Tibial artery (tissue), 4 donors: ENCODE results near the gene PHF21A.

ENCODE experiments used
- DNase-seq, 2 donors: peaks; one replicate each; pipeline ENCODE4 v3.0.0-alpha.2; 2019
- H3K27ac ChIP-seq, 2 donors: fragments of 200-600 bp; sonication (generic) in 1 of 2; 1 replicate in 1 of 2; 2 replicates in 1 of 2; pipeline ENCODE4 v1.5.1; 2018 to 2019; ENCODE audit warnings: mild to moderate bottlenecking in 1 of 2
- H3K27me3 ChIP-seq, 2 donors: fragments of 200-600 bp; sonication (generic) in 1 of 2; one replicate each; pipeline versions ENCODE4 v1.5.1 to v1.6.0; 2016 to 2019
- H3K36me3 ChIP-seq, 3 donors: fragments of 200-600 bp; sonication (generic) in 2 of 3; one replicate each; pipeline ENCODE4 v1.5.1; 2016 to 2019; ENCODE audit warnings: mild to moderate bottlenecking in 2 of 3
- H3K4me1 ChIP-seq, 4 donors: fragments of 200-600 bp; sonication (generic) in 2 of 4; 1 replicate in 3 of 4; 2 replicates in 1 of 4; pipeline ENCODE4 v1.5.1; 2016 to 2019
- H3K4me3 ChIP-seq, 2 donors: fragments of 200-600 bp; sonication (generic) in 1 of 2; 1 replicate in 1 of 2; 2 replicates in 1 of 2; pipeline ENCODE4 v1.5.1; 2018 to 2019; ENCODE audit warnings: mild to moderate bottlenecking in 2 of 2
- H3K9me3 ChIP-seq, 3 donors: fragments of 200-600 bp; sonication (generic) in 1 of 3; one replicate each; pipeline ENCODE4 v1.5.1; 2016 to 2019
- intact Hi-C: fragments of 100-400 bp; cut with DNase I; formaldehyde crosslinking; loops from one replicate; pipeline ENCODE4 v1.15.0; 2023; ENCODE audit warnings: low total_unique reads
- TF ChIP-seq, protein P1 (sequence below), 2 experiments: fragments of 200-600 bp in 1 of 2; fragments of 450-650 bp in 1 of 2; IDR thresholded peaks; one replicate each; pipeline ENCODE4 v1.5.1; 2017 to 2019; ENCODE audit warnings: antibody characterized with exemption in 2 of 2, mild to moderate bottlenecking in 1 of 2, moderate library complexity in 1 of 2

Gene PHF21A

GRCh38 chr11:46048198-46048597 lies 73.1 kb downstream of the PHF21A start:
- Histone ChIP-seq H3K4me1 (peaks cover 0 to 24% (median 12%) of the 10 kb centered on the region in 4 donors), H3K4me3 (no peak overlapping the region), H3K9me3 (no peaks in the 10 kb centered on the region), H3K27ac (no peak overlapping the region), H3K36me3 (peaks cover 0 to 7% (median 0%) of the 10 kb centered on the region in 3 donors), H3K27me3 (no peaks in the 10 kb centered on the region)
- TF ChIP-seq, protein P1, sequence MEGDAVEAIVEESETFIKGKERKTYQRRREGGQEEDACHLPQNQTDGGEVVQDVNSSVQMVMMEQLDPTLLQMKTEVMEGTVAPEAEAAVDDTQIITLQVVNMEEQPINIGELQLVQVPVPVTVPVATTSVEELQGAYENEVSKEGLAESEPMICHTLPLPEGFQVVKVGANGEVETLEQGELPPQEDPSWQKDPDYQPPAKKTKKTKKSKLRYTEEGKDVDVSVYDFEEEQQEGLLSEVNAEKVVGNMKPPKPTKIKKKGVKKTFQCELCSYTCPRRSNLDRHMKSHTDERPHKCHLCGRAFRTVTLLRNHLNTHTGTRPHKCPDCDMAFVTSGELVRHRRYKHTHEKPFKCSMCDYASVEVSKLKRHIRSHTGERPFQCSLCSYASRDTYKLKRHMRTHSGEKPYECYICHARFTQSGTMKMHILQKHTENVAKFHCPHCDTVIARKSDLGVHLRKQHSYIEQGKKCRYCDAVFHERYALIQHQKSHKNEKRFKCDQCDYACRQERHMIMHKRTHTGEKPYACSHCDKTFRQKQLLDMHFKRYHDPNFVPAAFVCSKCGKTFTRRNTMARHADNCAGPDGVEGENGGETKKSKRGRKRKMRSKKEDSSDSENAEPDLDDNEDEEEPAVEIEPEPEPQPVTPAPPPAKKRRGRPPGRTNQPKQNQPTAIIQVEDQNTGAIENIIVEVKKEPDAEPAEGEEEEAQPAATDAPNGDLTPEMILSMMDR (IDR thresholded peaks at IDR 0.05): no peak
- intact Hi-C loops: no loop called here
- no peak for DNase-seq

DNA sequence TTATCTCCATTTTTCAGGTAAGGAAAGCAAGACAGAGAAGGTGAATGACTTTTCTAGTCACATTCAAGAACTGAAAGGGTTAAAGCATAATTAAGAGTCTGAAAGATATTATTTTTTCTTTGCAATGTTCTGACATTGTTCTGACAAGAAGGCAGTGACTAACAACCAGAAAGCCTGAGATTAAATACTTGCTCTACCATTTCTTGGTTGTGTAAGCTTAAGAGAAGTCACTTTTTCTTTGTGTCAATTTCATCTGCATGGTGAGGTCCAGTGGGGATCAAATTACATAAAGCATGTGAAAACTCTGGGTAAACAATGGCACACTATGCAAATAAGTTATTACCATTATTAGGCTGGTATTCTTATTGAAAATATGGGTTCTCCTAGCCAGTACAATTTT lies 73.7 kb downstream of the PHF21A start:
- H3K36me3 ChIP-seq: peaks cover 0 to 7% (median 0%) of the 10 kb centered on the region in 3 donors
- TF ChIP-seq, protein P1 (IDR thresholded peaks at IDR 0.05): no peak
- DNase-seq: no peak
- H3K27me3 ChIP-seq: no peaks in the 10 kb centered on the region
- H3K4me3 ChIP-seq: no peak overlapping the region
- intact Hi-C loops: no loop called here
- H3K9me3 ChIP-seq: no peaks in the 10 kb centered on the region
- no peak overlapping the region for H3K27ac ChIP-seq
- peaks cover 0 to 24% (median 12%) of the 10 kb centered on the region in 4 donors for H3K4me1 ChIP-seq

DNA sequence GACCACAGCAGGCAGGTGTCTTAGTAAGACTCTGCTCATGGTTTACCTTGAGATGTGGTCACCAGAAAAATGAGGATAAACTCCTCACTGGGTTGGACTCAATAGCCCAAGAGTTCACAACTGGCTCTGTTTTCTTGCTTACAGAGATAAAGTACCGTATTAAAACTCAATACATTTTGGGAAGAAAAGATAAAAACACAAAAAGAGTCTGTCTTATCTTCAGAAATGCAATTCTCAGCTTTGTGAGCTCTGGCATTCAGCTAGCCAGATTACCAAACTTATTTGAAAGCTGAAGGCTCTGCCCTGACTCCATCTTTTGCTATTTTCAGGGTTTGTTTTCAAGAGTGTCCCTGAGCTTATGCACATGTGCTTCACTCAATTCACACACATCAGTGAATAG lies 75.4 kb downstream of the PHF21A start:
- intact Hi-C loops: no loop called here
- no peaks in the 10 kb centered on the region for H3K9me3 ChIP-seq
- H3K36me3 ChIP-seq: peaks cover 0 to 7% (median 0%) of the 10 kb centered on the region in 3 donors
- H3K27ac ChIP-seq: no peak overlapping the region
- DNase-seq: no peak
- TF ChIP-seq, protein P1 (IDR thresholded peaks at IDR 0.05): no peak
- no peaks in the 10 kb centered on the region for H3K27me3 ChIP-seq
- peaks cover 0 to 19% (median 12%) of the 10 kb centered on the region in 4 donors for H3K4me1 ChIP-seq
- H3K4me3 ChIP-seq: no peak overlapping the region

DNA sequence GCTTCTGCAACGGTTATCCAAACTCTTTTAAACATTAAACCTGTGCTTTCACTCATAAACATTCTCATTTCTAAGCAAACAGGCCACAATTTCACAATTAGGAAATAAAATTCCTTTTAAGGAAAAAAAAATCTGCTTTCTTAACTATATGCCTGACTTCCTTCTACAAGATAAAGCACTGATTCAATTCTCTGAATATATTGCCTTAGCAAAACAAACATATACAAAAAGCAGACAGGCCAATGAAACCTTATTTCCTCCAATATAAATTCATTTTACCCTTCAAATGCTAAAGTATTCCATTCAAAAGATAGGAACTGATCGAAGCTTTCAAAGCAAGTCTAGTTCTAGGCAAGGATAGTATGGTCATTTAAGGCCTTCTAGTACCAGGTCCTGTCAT lies 76.7 kb downstream of the PHF21A start:
- Histone ChIP-seq H3K4me1 (peaks cover 0 to 19% (median 10%) of the 10 kb centered on the region in 4 donors), H3K36me3 (peaks cover 0 to 7% (median 0%) of the 10 kb centered on the region in 3 donors), H3K4me3 (no peak overlapping the region), H3K27ac (no peak overlapping the region), H3K27me3 (no peaks in the 10 kb centered on the region), H3K9me3 (no peaks in the 10 kb centered on the region)
- no peak for DNase-seq
- TF ChIP-seq, protein P1 (IDR thresholded peaks at IDR 0.05): no peak
- intact Hi-C loops: no loop called here

- TF ChIP-seq, protein P1 (IDR thresholded peaks at IDR 0.05): no peak
- Histone ChIP-seq H3K9me3 (no peaks in the 10 kb centered on the region), H3K27ac (no peak overlapping the region), H3K27me3 (no peaks in the 10 kb centered on the region), H3K36me3 (no peaks in the 10 kb centered on the region), H3K4me3 (no peak overlapping the region), H3K4me1 (peaks cover 0 to 26% (median 11%) of the 10 kb centered on the region in 4 donors)
- DNase-seq: no peak
- intact Hi-C loops: no loop called here
Measured at GRCh38 chr11:46039990-46040389, 81.3 kb downstream of the PHF21A start.

DNA sequence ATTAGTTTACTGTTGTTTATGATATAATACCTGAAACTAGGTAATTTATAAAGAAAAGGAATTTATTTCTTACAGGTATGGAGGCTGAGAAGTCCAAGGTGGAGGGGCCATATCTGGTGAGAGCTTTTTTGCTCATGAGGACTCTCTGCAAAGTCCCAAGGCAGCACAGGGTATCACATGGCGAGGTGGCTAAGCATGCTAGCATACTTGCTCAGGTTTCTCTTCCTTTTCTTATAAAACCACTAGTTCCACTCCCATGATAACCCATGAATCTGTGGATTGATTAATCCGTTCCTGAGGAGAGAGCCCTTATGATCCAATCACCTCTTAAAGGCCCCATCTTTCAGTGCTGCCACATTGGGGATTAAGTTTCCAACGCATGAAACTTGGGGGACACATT lies 82.7 kb downstream of the PHF21A start:
- Histone ChIP-seq H3K9me3 (no peaks in the 10 kb centered on the region), H3K4me3 (no peak overlapping the region), H3K4me1 (peaks cover 0 to 35% (median 11%) of the 10 kb centered on the region in 4 donors), H3K27me3 (no peaks in the 10 kb centered on the region), H3K27ac (no peak overlapping the region), H3K36me3 (no peaks in the 10 kb centered on the region)
- TF ChIP-seq, protein P1 (IDR thresholded peaks at IDR 0.05): no peak
- no peak for DNase-seq
- intact Hi-C loops: no loop called here
